ENCODE results near the gene WDR93.

DNA sequence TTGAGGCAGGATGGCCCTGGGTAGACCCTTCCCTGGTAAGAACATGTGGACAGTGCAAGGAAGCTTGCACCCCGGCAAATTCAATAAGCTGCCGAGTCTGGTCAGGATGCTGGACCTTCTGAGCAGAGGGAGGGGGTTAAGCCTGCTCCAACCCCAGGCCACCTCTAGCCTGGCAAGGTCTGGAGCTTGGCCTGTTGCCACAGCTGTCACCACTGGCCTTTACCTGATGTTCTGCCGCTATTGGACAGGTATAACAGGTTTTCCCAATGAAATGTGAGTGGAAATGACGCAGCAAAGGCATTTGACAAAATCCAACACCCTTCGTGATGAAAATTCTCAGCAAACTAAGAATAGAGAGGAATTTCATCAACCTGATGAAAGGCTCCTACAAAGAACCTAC, 61.1 kb downstream of the WDR93 start:
- no peak for TF ChIP-seq POLR2A (IDR thresholded peaks at IDR 0.05)
- TF ChIP-seq CTCF (IDR thresholded peaks at IDR 0.05): no peak

All from uterus (tissue), 2 donors.